Fibroblast of skin of left biceps (primary cell): ENCODE measurements around the gene ZNF354C.
"Not testable (repeated sequence)": the region's sequence is repeated elsewhere in the genome, so short reads cannot be mapped to it uniquely, and the experiment has no call there.

Source experiments
- DNase-seq, 2 experiments: peaks; one replicate each; pipeline ENCODE4 v3.0.0-alpha.2; 2013; ENCODE audit warnings: low read depth in 2 of 2

The ZNF354C gene

GRCh38 chr5:179060116-179061008 lies at the start of gene ZNF354C:
Gene ZNF354C (plus strand): TSS chr5:179060373. CDS start chr5:179062069, 1,696 bp downstream.
- peak; percentile 75 to 80 for DNase-seq

GRCh38 chr5:179023528-179024189 lies 36.5 kb upstream of the ZNF354C start, which contains the start of gene ZNF879:
Gene ZNF879 (plus strand): TSS chr5:179023804. CDS start chr5:179025005, 1,201 bp downstream.
- DNase-seq, result peak; percentile 88

GRCh38 chr5:179033004-179033580 lies 27.1 kb upstream of the ZNF354C start:
- DNase-seq, result no peak

GRCh38 chr5:179044765-179045164 lies 15.4 kb upstream of the ZNF354C start:
- no peak for DNase-seq

GRCh38 chr5:179051784-179052183 lies 8.4 kb upstream of the ZNF354C start:
- no peak for DNase-seq

- no peak for DNase-seq
Observed at GRCh38 chr5:179054036-179054785, 6.0 kb upstream of the ZNF354C start.

- DNase-seq, result no peak
Observed at GRCh38 chr5:179054876-179055275, 5.3 kb upstream of the ZNF354C start.

- DNase-seq, result no peak
Observed at GRCh38 chr5:179055436-179055835, 4.7 kb upstream of the ZNF354C start.

- no peak for DNase-seq
Observed at GRCh38 chr5:179055841-179056240, 4.3 kb upstream of the ZNF354C start.

GRCh38 chr5:179061025-179061424 lies 852 bp downstream of the ZNF354C start:
- DNase-seq, result no peak

- DNase-seq, result no peak
Observed at GRCh38 chr5:179065703-179066102, 5.5 kb downstream of the ZNF354C start.

- DNase-seq, result no peak
Observed at GRCh38 chr5:179079165-179079987, 19.2 kb downstream of the ZNF354C start.

GRCh38 chr5:179080724-179081123 lies 20.6 kb downstream of the ZNF354C start:
- no peak for DNase-seq

- no peak for DNase-seq
Observed at GRCh38 chr5:179089502-179089901, 29.3 kb downstream of the ZNF354C start.

- not testable (repeated sequence) for DNase-seq
Observed at GRCh38 chr5:179101282-179101681, 41.1 kb downstream of the ZNF354C start.

- DNase-seq, result no peak
Observed at GRCh38 chr5:179110528-179110927, 50.4 kb downstream of the ZNF354C start.

- no peak for DNase-seq
Observed at GRCh38 chr5:179111267-179112207, 51.4 kb downstream of the ZNF354C start.

GRCh38 chr5:179112469-179113142 lies 52.4 kb downstream of the ZNF354C start:
- DNase-seq, result no peak

GRCh38 chr5:179113143-179113530 lies 53.0 kb downstream of the ZNF354C start:
- DNase-seq, result no peak
